ENCODE results near the gene GTPBP4. TPM values are rescaled to one million over a fixed set of nuclear protein-coding genes. Genes with fewer than 3 reads are reported as not detected.

GTPBP4 gene
- total RNA-seq, 2 experiments from 2014 or later = 50.3 to 53.7 TPM

DNA sequence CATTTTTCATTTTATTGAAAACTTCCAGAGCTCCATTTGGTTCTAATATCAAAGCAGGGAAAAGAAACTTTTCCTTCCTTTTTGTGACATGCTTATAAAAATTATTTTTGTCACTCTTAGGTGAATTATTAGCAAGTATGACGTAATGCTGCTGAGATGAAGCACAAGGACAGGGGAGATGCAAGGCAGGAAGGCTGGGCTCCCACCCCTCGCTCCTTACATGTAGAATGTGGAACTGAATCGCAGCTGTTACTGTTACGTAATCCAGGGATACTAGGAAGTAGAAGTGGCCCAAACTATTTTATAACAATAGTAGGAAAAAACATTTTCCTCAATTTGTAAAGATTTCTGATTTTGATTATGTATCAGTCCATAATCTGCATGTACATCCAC, 17.1 kb upstream of the GTPBP4 start:
- Histone ChIP-seq H3K27me3 (ENCODE audit: control insufficient read depth in 1 of 2, insufficient read depth in 2 of 2, low read length in 2 of 2) (no peaks in the 10 kb centered on the region), H3K9me3 (ENCODE audit: control insufficient read depth in 1 of 2, insufficient read depth in 1 of 2, low read length in 2 of 2) (peaks cover 0 to 17% of the 10 kb centered on the region in 2 experiments), H3K36me3 (ENCODE audit: insufficient read depth, low read length) (no peaks in the 10 kb centered on the region), H3K4me3 (ENCODE audit: low read length) (no peak overlapping the region), H3K27ac (ENCODE audit: low read depth in 1 of 2, low read length in 2 of 2) (no peak overlapping the region), H3K4me1 (ENCODE audit: insufficient read depth, low read length) (peaks cover 10% of the 10 kb centered on the region)
- Mint-ChIP-seq H3K27ac (no peak overlapping the region), H3K4me3 (no peak overlapping the region), H3K9me3 (no peaks in the 10 kb centered on the region), H3K4me1 (ENCODE audit: low read depth) (peaks cover 11% of the 10 kb centered on the region), H3K27me3 (peaks cover 17% of the 10 kb centered on the region), H3K36me3 (ENCODE audit: low read depth) (no peaks in the 10 kb centered on the region)
- no peak for DNase-seq
- POLR2A ChIA-PET = no interaction called here
- no peak for ATAC-seq (ENCODE audit: poor library complexity)
- intact Hi-C loops (cut with DNase I, micrococcal nuclease) = no loop called here
- CTCF ChIA-PET = interaction anchor here (1.1 kb wide), 1 partner anchor 12 kb away, joined by 3 read pairs; no protein-coding TSS in a partner anchor
- no peak for TF ChIP-seq CTCF (IDR thresholded peaks at IDR 0.05)

DNA sequence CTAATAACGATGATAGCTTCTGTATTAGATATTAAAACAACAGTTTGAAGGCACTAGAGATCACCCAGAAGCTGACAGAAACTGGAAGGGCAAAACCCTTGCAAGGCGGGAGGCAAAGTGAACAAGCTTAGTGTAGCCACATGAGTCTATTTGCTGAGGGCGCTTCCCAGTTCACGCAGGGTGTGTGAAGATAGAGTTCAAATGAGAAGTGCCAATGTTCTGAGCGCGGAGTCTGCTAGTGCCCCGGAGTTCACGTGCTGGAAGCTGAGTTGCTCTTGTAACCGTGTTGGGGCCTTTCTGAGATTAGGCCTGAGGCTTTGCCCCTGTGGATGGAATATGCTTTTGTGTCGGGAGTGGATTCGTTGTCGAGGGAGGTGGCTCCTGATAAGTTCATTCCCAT, 16.6 kb upstream of the GTPBP4 start:
- no peaks in the 10 kb centered on the region for H3K27me3 ChIP-seq (ENCODE audit: control insufficient read depth in 1 of 2, insufficient read depth in 2 of 2, low read length in 2 of 2)
- ATAC-seq (ENCODE audit: poor library complexity) = no peak

DNA sequence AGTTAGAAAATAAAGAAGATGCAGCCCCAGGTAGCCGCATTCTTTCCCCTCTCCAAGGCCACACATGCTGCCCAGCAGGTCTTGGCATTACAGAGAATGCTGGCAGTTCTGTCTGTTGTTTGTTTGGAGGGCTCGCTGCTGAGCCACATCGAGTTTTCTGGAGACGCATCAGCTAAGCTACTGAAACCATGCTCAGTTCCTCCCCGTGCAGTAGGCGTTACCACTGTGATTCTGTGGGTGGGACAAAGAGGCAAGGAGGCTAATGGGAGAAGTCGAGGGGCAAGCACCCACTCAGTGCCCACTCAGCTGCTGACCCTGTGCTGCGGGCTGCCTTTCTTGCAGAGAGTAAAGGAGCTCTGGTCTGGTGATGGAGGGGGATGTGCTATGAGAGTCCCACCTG, 15.5 kb upstream of the GTPBP4 start:
- Mint-ChIP-seq H3K27ac (no peak overlapping the region), H3K9me3 (no peaks in the 10 kb centered on the region), H3K27me3 (peaks cover 17% of the 10 kb centered on the region), H3K4me1 (ENCODE audit: low read depth) (peaks cover 3% of the 10 kb centered on the region), H3K36me3 (ENCODE audit: low read depth) (peaks cover 5% of the 10 kb centered on the region), H3K4me3 (no peak overlapping the region)
- Histone ChIP-seq H3K4me3 (ENCODE audit: low read length) (no peak overlapping the region), H3K4me1 (ENCODE audit: insufficient read depth, low read length) (peaks cover under 1% of the 10 kb centered on the region), H3K27me3 (ENCODE audit: control insufficient read depth in 1 of 2, insufficient read depth in 2 of 2, low read length in 2 of 2) (no peaks in the 10 kb centered on the region), H3K27ac (ENCODE audit: low read depth in 1 of 2, low read length in 2 of 2) (no peak overlapping the region), H3K9me3 (ENCODE audit: control insufficient read depth in 1 of 2, insufficient read depth in 1 of 2, low read length in 2 of 2) (peaks cover 0 to 14% of the 10 kb centered on the region in 2 experiments), H3K36me3 (ENCODE audit: insufficient read depth, low read length) (no peaks in the 10 kb centered on the region)
- no peak for TF ChIP-seq CTCF (IDR thresholded peaks at IDR 0.05)
- no peak for DNase-seq
- no peak for ATAC-seq (ENCODE audit: poor library complexity)
- ChIA-PET POLR2A (no interaction called here), CTCF (no interaction called here)
- intact Hi-C loops (cut with DNase I, micrococcal nuclease) = no loop called here

More for the DNA sequence above, 16.6 kb upstream of the GTPBP4 start:
- peaks cover 0 to 16% of the 10 kb centered on the region in 2 experiments for H3K9me3 ChIP-seq (ENCODE audit: control insufficient read depth in 1 of 2, insufficient read depth in 1 of 2, low read length in 2 of 2)
- TF ChIP-seq CTCF (IDR thresholded peaks at IDR 0.05) = no peak
- no peak overlapping the region for H3K27ac Mint-ChIP-seq
- H3K4me1 Mint-ChIP-seq (ENCODE audit: low read depth) = peaks cover 11% of the 10 kb centered on the region
- H3K4me3 Mint-ChIP-seq = no peak overlapping the region
- intact Hi-C loops (cut with DNase I, micrococcal nuclease) = no loop called here
- no peak overlapping the region for H3K4me3 ChIP-seq (ENCODE audit: low read length)
- H3K27ac ChIP-seq (ENCODE audit: low read depth in 1 of 2, low read length in 2 of 2) = no peak overlapping the region
- H3K36me3 Mint-ChIP-seq (ENCODE audit: low read depth) = peaks cover 3% of the 10 kb centered on the region
- H3K4me1 ChIP-seq (ENCODE audit: insufficient read depth, low read length) = peaks cover 10% of the 10 kb centered on the region
- peaks cover 17% of the 10 kb centered on the region for H3K27me3 Mint-ChIP-seq
- ChIA-PET POLR2A (no interaction called here), CTCF (interaction anchor here (1.1 kb wide), 1 partner anchor 11 kb away, joined by 3 read pairs; no protein-coding TSS in a partner anchor)
- no peaks in the 10 kb centered on the region for H3K9me3 Mint-ChIP-seq
- no peak for DNase-seq
- H3K36me3 ChIP-seq (ENCODE audit: insufficient read depth, low read length) = no peaks in the 10 kb centered on the region

Measured in CD4-positive, alpha-beta T cell (primary cell).